ENCODE measurements around the gene ANKRD33B.

DNA sequence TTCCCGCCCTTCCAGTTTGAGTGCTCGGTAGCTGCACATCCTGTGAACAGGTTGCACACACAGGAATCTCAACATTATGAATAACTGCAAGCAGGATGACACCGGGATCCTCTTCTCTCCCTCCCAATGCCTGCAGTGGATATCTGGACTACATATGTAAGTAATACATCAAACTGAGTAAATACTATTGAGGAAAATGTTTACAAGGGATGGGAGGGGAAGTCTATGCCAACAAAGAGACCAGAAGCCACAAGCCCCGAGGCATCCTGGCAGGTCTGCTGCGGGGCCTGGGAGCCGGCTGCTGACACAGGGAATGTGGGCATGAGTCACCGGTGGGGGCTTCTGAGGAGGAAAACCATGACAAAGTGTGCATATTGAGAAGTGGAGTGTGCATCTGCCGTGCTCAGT lies 8.6 kb upstream of the ANKRD33B start:
- no peak for TF ChIP-seq POLR2A (IDR thresholded peaks at IDR 0.05; ENCODE audit: low read depth, low read length)
- no peak for TF ChIP-seq POLR2AphosphoS5 (IDR thresholded peaks at IDR 0.05; ENCODE audit: low read depth, low read length)
